Body of pancreas (tissue), 4 donors: ENCODE data around the gene ORC1. TPM values are rescaled to one million over a fixed set of nuclear protein-coding genes. Genes with fewer than 3 reads are reported as not detected.

ENCODE experiments used
- ATAC-seq: fragments of 150-250 bp; one replicate; pipeline ENCODE4 v1.9.1; 2016
- DNase-seq, 4 donors: peaks; one replicate each; pipeline ENCODE4 v3.0.0-alpha.2; 2019
- H3K27ac ChIP-seq, 4 donors: fragments of 200-600 bp; sonication (generic); 1 replicate in 3 of 4; 2 replicates in 1 of 4; pipeline versions ENCODE4 v1.5.1 to v1.6.1; 2016 to 2019; ENCODE audit warnings: mild to moderate bottlenecking in 1 of 4, mixed read lengths in 1 of 4, moderate library complexity in 1 of 4
- H3K27me3 ChIP-seq, 2 donors: fragments of 200-600 bp; sonication (generic); one replicate each; pipeline ENCODE4 v1.6.0; 2016; ENCODE audit warnings: mild to moderate bottlenecking in 1 of 2
- H3K36me3 ChIP-seq, 2 donors: fragments of 200-600 bp; sonication (generic); replicated peaks in 1 of 2; 2 replicates each; pipeline ENCODE4 v1.5.1; 2016; ENCODE audit warnings: low read depth in 2 of 2; ENCODE audit not compliant: insufficient read depth in 1 of 2
- H3K4me1 ChIP-seq: fragments of 200-600 bp; sonication (generic); one replicate; pipeline ENCODE4 v1.6.0; 2016
- H3K4me3 ChIP-seq, 2 donors: fragments of 200-600 bp; sonication (generic); 1 replicate in 1 of 2; 2 replicates in 1 of 2; pipeline ENCODE4 v1.5.1; 2016 to 2019
- H3K9me3 ChIP-seq, 3 donors: fragments of 200-600 bp; sonication (generic); 1 replicate in 2 of 3; 2 replicates in 1 of 3; pipeline ENCODE4 v1.5.1; 2016
- POLR2A ChIP-seq, 3 donors: fragments of 450-650 bp; IDR thresholded peaks; one replicate each; pipeline ENCODE4 v1.6.1; 2016; ENCODE audit warnings: antibody characterized with exemption in 3 of 3, mild to moderate bottlenecking in 2 of 3
- WGBS, 2 donors: methylation state at CpG; one replicate each; pipeline ENCODE4 v1.1.5; 2017; 5-methylcytosine and 5-hydroxymethylcytosine counted together
- intact Hi-C: fragments of 100-400 bp; cut with DNase I; formaldehyde crosslinking; loops from one replicate; pipeline ENCODE4 v1.15.1; 2023
- total RNA-seq, 2 donors: library from RNA; depleted of rRNA; stranded (reverse); fragments of >200 nt; gene quantifications; one replicate each; pipeline ENCODE4 v1.1.0, GENCODE V29; 2016
- TF ChIP-seq, protein P1 (sequence below), 7 experiments: fragments of 450-650 bp in 4 of 7; fragments of 200-600 bp in 3 of 7; sonication (generic) in 3 of 7; IDR thresholded peaks; one replicate each; pipeline ENCODE4 v1.5.1; 2016 to 2019; ENCODE audit warnings: antibody characterized with exemption in 7 of 7

ORC1 gene
- total RNA-seq, 2 donors from 2014 or later, result 0.52 TPM; not detected in 1

DNA sequence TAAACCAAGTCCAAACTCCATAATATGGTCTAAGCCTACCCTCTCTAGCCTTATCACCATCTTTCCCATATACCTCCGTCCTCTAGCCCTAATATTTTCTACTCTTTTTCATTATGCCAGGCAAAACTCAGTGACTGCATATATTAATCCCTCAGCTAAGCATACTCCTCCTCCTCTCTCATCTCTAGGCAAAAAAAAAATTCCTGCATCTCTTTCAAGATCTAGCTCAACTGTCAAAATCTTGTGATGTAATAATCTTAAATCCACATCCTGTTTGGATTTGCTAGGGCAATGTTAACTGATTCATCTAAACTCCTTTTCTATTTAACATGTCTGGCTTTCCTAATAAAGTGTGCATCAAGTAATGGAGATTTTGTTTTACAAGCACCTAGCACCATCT, 20.6 kb upstream of the ORC1 start:
- Histone ChIP-seq H3K27me3 (no peaks in the 10 kb centered on the region), H3K9me3 (no peaks in the 10 kb centered on the region), H3K27ac (no peak overlapping the region), H3K4me1 (no peaks in the 10 kb centered on the region), H3K36me3 (peaks cover 0 to 3% of the 10 kb centered on the region in 2 donors), H3K4me3 (no peak overlapping the region)
- WGBS, 2 donors, result 94 to 97% methylated on average over 1 of the region's 1 CpG
- TF ChIP-seq POLR2A (IDR thresholded peaks at IDR 0.05), result no peak
- TF ChIP-seq, protein P1, sequence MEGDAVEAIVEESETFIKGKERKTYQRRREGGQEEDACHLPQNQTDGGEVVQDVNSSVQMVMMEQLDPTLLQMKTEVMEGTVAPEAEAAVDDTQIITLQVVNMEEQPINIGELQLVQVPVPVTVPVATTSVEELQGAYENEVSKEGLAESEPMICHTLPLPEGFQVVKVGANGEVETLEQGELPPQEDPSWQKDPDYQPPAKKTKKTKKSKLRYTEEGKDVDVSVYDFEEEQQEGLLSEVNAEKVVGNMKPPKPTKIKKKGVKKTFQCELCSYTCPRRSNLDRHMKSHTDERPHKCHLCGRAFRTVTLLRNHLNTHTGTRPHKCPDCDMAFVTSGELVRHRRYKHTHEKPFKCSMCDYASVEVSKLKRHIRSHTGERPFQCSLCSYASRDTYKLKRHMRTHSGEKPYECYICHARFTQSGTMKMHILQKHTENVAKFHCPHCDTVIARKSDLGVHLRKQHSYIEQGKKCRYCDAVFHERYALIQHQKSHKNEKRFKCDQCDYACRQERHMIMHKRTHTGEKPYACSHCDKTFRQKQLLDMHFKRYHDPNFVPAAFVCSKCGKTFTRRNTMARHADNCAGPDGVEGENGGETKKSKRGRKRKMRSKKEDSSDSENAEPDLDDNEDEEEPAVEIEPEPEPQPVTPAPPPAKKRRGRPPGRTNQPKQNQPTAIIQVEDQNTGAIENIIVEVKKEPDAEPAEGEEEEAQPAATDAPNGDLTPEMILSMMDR (IDR thresholded peaks at IDR 0.05), result no peak
- DNase-seq (no peak), ATAC-seq (no peak)
- intact Hi-C loops, result no loop called here

DNA sequence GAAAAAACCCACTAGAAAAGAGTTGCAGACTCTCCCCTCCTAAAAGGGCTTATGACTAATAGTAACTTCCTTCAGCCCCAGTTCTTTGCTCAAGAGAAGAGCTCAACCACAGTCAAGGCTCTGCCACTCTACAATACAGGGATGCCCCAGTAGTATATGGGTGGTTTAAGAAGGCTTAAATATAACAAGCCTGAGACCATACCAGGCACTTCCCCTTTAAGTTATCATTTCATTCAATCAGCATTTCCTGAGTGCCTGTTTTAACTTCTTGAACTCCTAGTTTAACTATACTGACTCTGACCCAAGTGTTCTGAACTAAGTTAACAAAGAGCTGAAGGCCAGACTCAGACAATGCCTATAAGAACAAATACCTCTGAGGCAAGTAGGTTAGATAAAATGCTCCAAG, 20.0 kb upstream of the ORC1 start:
- intact Hi-C loops, result no loop called here
- DNase-seq (no peak), ATAC-seq (no peak)
- H3K36me3 ChIP-seq, result peaks cover 0 to 3% of the 10 kb centered on the region in 2 donors
- no peak overlapping the region for H3K27ac ChIP-seq
- H3K9me3 ChIP-seq, result no peaks in the 10 kb centered on the region
- no peaks in the 10 kb centered on the region for H3K4me1 ChIP-seq
- no peak overlapping the region for H3K4me3 ChIP-seq
- TF ChIP-seq, protein P1 (IDR thresholded peaks at IDR 0.05), result no peak
- TF ChIP-seq POLR2A (IDR thresholded peaks at IDR 0.05), result no peak
- no peaks in the 10 kb centered on the region for H3K27me3 ChIP-seq

DNA sequence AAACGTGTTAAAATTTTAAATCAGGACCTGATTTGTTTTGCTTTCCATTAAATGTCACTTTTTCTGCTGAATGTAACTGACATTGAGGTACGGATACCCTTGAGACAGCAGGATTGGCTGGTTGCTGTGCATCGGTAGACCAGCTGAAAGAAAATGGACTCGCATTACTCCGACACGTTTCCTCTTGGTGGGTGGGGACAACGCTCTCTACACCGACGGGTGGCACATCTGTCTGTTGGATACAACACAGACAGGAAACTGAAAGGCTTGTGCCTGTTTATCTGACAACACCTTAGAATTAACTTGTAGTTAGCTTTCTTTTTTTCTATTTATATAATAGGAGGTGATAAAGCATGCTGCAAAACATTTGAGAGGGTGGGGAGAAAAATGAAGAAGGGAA, 19.5 kb upstream of the ORC1 start:
- intact Hi-C loops, result no loop called here
- H3K9me3 ChIP-seq, result no peaks in the 10 kb centered on the region
- no peak for TF ChIP-seq POLR2A (IDR thresholded peaks at IDR 0.05)
- TF ChIP-seq, protein P1 (IDR thresholded peaks at IDR 0.05), result no peak
- DNase-seq (peak in 1 of 4 donors; percentile 10), ATAC-seq (no peak)
- no peaks in the 10 kb centered on the region for H3K27me3 ChIP-seq
- no peak overlapping the region for H3K4me3 ChIP-seq
- WGBS, 2 donors, result 63 to 75% methylated on average over 9 of the region's 9 CpGs
- H3K4me1 ChIP-seq, result no peaks in the 10 kb centered on the region
- H3K27ac ChIP-seq, result no peak overlapping the region
- H3K36me3 ChIP-seq, result peaks cover 0 to 3% of the 10 kb centered on the region in 2 donors

DNA sequence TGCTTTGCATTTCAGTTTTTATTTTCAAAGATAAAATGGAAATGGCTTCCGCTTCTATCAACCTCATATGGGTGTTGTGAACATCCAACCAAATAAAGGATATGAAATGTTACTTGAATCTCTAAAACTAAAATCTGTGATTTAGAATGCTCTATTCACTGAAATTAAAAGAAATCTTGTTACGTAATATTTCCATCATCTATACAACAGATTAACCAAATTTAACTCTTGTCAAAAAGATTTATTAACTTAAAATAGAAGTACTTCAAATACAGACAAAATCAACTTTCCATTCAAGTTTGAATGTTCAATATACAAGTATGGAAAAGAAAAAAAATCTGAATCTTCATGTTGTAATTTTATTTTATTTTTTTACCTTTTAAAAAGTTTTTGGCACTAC, 18.8 kb upstream of the ORC1 start:
- WGBS, 2 donors, result 92 to 97% methylated on average over 2 of the region's 2 CpGs
- DNase-seq, result no peak
- Histone ChIP-seq H3K4me3 (no peak overlapping the region), H3K4me1 (no peaks in the 10 kb centered on the region), H3K36me3 (peaks cover 0 to 3% of the 10 kb centered on the region in 2 donors), H3K27me3 (no peaks in the 10 kb centered on the region), H3K27ac (no peak overlapping the region), H3K9me3 (no peaks in the 10 kb centered on the region)
- intact Hi-C loops, result no loop called here
- ATAC-seq, result no peak
- TF ChIP-seq, protein P1 (IDR thresholded peaks at IDR 0.05), result no peak
- no peak for TF ChIP-seq POLR2A (IDR thresholded peaks at IDR 0.05)

DNA sequence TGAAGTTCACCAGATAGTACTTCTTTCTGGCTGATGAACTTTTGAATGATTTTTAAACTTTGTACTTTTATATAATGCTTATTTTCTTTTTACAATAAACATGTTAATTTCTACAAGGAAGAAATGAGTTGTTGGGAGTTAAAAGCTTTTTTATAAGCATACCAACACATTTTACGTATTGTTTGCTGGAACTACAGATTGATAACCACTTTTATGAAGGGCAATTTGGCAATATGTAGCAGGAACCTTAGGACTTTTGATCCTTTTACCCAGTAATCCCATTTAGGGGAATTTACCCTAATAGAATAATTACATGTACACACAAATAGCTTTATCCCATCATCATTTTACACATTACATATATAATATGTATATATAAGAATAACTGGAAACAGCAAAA, 16.5 kb upstream of the ORC1 start:
- no peak for ATAC-seq
- H3K4me1 ChIP-seq, result no peaks in the 10 kb centered on the region
- peaks cover 0 to 7% of the 10 kb centered on the region in 2 donors for H3K36me3 ChIP-seq

More for the DNA sequence above, 16.5 kb upstream of the ORC1 start:
- intact Hi-C loops, result no loop called here
- DNase-seq, result no peak
- H3K4me3 ChIP-seq, result no peak overlapping the region
- H3K9me3 ChIP-seq, result no peaks in the 10 kb centered on the region
- no peaks in the 10 kb centered on the region for H3K27me3 ChIP-seq
- TF ChIP-seq, protein P1 (IDR thresholded peaks at IDR 0.05), result no peak
- no peak for TF ChIP-seq POLR2A (IDR thresholded peaks at IDR 0.05)
- H3K27ac ChIP-seq, result no peak overlapping the region
- 85 to 88% methylated on average over 1 of the region's 1 CpG for WGBS, 2 donors
